Hepatocyte (in vitro differentiated cells): ENCODE results near the gene ORAI2.

Experiments
- EZH2 ChIP-seq: fragments of 200-600 bp; sonication (generic); IDR thresholded peaks from 2 replicates; pipeline ENCODE4 v1.6.1; 2016; ENCODE audit warnings: antibody characterized with exemption, mild to moderate bottlenecking, borderline replicate concordance
- EZH2phosphoT487 ChIP-seq: fragments of 200-600 bp; sonication (generic); IDR thresholded peaks from one replicate; pipeline ENCODE4 v1.6.1; 2018; ENCODE audit warnings: antibody characterized with exemption, mild to moderate bottlenecking, low read depth, moderate library complexity; ENCODE audit not compliant: unreplicated experiment, severe bottlenecking
- TF ChIP-seq, protein P1 (sequence below): fragments of 200-600 bp; sonication (generic); IDR thresholded peaks from 2 replicates; pipeline ENCODE4 v1.5.1; 2016; ENCODE audit warnings: antibody characterized with exemption, mild to moderate bottlenecking; ENCODE audit not compliant: poor library complexity

GRCh38 chr7:102469351-102469971 is 36.1 kb downstream of the ORAI2 start:
- TF ChIP-seq, protein P1, sequence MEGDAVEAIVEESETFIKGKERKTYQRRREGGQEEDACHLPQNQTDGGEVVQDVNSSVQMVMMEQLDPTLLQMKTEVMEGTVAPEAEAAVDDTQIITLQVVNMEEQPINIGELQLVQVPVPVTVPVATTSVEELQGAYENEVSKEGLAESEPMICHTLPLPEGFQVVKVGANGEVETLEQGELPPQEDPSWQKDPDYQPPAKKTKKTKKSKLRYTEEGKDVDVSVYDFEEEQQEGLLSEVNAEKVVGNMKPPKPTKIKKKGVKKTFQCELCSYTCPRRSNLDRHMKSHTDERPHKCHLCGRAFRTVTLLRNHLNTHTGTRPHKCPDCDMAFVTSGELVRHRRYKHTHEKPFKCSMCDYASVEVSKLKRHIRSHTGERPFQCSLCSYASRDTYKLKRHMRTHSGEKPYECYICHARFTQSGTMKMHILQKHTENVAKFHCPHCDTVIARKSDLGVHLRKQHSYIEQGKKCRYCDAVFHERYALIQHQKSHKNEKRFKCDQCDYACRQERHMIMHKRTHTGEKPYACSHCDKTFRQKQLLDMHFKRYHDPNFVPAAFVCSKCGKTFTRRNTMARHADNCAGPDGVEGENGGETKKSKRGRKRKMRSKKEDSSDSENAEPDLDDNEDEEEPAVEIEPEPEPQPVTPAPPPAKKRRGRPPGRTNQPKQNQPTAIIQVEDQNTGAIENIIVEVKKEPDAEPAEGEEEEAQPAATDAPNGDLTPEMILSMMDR: no peak
- TF ChIP-seq EZH2phosphoT487: no peak
- TF ChIP-seq EZH2: no peak
